OCI-LY1 (cell line): ENCODE measurements around the gene NDC80.

Experiments used
- H2AFZ ChIP-seq: fragments of 200-600 bp; sonication (generic), shearing (Covaris generic); 2 replicates; pipeline ENCODE4 v1.6.0; 2014; ENCODE audit warnings: antibody characterized with exemption, mild to moderate bottlenecking, low read length
- H3F3A ChIP-seq: fragments of 200-600 bp; sonication (generic), shearing (Covaris generic); 2 replicates; pipeline ENCODE4 v1.6.0; 2014; ENCODE audit warnings: mild to moderate bottlenecking, antibody characterized with exemption, low read length, moderate library complexity; ENCODE audit not compliant: insufficient read depth
- H3K27ac ChIP-seq: fragments of 200-600 bp; sonication (generic); 2 replicates; pipeline ENCODE4 v1.5.1; 2014; ENCODE audit warnings: low read length, mixed run types, mild to moderate bottlenecking, low read depth; ENCODE audit not compliant: poor library complexity, severe bottlenecking
- H3K27me3 ChIP-seq: fragments of 200-600 bp; sonication (generic); 2 replicates; pipeline ENCODE4 v1.6.0; 2014; ENCODE audit warnings: antibody characterized with exemption, mild to moderate bottlenecking, low read length, moderate library complexity; ENCODE audit not compliant: insufficient read depth
- H3K36me3 ChIP-seq: fragments of 200-600 bp; sonication (generic); 2 replicates; pipeline ENCODE4 v1.6.1; 2014; ENCODE audit warnings: mild to moderate bottlenecking, antibody characterized with exemption, low read length, moderate library complexity, mixed read lengths; ENCODE audit not compliant: insufficient read depth
- H3K4me1 ChIP-seq: fragments of 200-600 bp; sonication (generic); 2 replicates; pipeline ENCODE4 v1.5.1; 2014; ENCODE audit warnings: mild to moderate bottlenecking, low read length, moderate library complexity; ENCODE audit not compliant: insufficient read depth, severe bottlenecking
- H3K4me2 ChIP-seq: fragments of 200-600 bp; sonication (generic), shearing (Covaris generic); 2 replicates; pipeline ENCODE4 v1.6.1; 2014; ENCODE audit warnings: low read length
- H3K4me3 ChIP-seq: fragments of 200-600 bp; sonication (generic); 2 replicates; pipeline ENCODE4 v1.5.1; 2014; ENCODE audit warnings: low read length, low read depth, mild to moderate bottlenecking, mixed read lengths; ENCODE audit not compliant: poor library complexity, severe bottlenecking
- H3K79me2 ChIP-seq: fragments of 200-600 bp; shearing (Covaris generic); 2 replicates; pipeline ENCODE4 v1.6.1; 2016; ENCODE audit warnings: mixed run types, low read length, mixed read lengths; ENCODE audit not compliant: insufficient read depth
- H3K9ac ChIP-seq: fragments of 200-600 bp; sonication (generic), shearing (Covaris generic); 2 replicates; pipeline ENCODE4 v1.6.1; 2014; ENCODE audit warnings: mild to moderate bottlenecking, low read length, mixed read lengths
- H3K9me2 ChIP-seq: fragments of 200-600 bp; sonication (generic), shearing (Covaris generic); 2 replicates; pipeline ENCODE4 v1.6.1; 2014; ENCODE audit warnings: low read depth, mild to moderate bottlenecking, low read length, mixed read lengths
- H3K9me3 ChIP-seq: fragments of 200-600 bp; shearing (Covaris generic); 2 replicates; pipeline ENCODE4 v1.6.1; 2014; ENCODE audit warnings: low read length, mixed read lengths
- H4K20me1 ChIP-seq: fragments of 200-600 bp; sonication (generic), shearing (Covaris generic); 2 replicates; pipeline ENCODE4 v1.6.0; 2016; ENCODE audit warnings: mild to moderate bottlenecking, low read length; ENCODE audit not compliant: insufficient read depth
- CTCF ChIP-seq: fragments of 200-600 bp; sonication (generic), shearing (Covaris generic); IDR thresholded peaks from 2 replicates; pipeline ENCODE4 v1.5.1; 2017; ENCODE audit warnings: mild to moderate bottlenecking, antibody characterized with exemption, low read length, moderate library complexity, mixed read lengths
- EZH2 ChIP-seq: fragments of 200-600 bp; sonication (generic), shearing (Covaris generic); IDR thresholded peaks from 2 replicates; pipeline ENCODE4 v1.8.0; 2017; ENCODE audit warnings: borderline replicate concordance, mixed run types, mild to moderate bottlenecking, antibody characterized with exemption, low read length, moderate library complexity, mixed read lengths

NDC80 gene

GRCh38 chr18:2617401-2617998 lies 46.1 kb downstream of the NDC80 start:
- Histone ChIP-seq H3K27ac (no peak overlapping the region), H3F3A (no peaks in the 10 kb centered on the region), H3K4me3 (no peak overlapping the region), H3K9ac (no peak overlapping the region), H3K79me2 (no peaks in the 10 kb centered on the region), H3K27me3 (no peaks in the 10 kb centered on the region), H2AFZ (no peak overlapping the region), H4K20me1 (no peaks in the 10 kb centered on the region), H3K36me3 (peaks cover 34% of the 10 kb centered on the region), H3K9me2 (no peaks in the 10 kb centered on the region), H3K9me3 (no peaks in the 10 kb centered on the region), H3K4me2 (no peak overlapping the region), H3K4me1 (no peaks in the 10 kb centered on the region)
- no peak for TF ChIP-seq EZH2
- no peak for TF ChIP-seq CTCF

GRCh38 chr18:2618009-2618408 lies 46.7 kb downstream of the NDC80 start:
- Histone ChIP-seq H3K9me2 (no peaks in the 10 kb centered on the region), H2AFZ (no peak overlapping the region), H3K4me1 (no peaks in the 10 kb centered on the region), H3K4me3 (no peak overlapping the region), H3K9ac (no peak overlapping the region), H3K36me3 (peaks cover 29% of the 10 kb centered on the region), H3K27me3 (no peaks in the 10 kb centered on the region), H3K9me3 (no peaks in the 10 kb centered on the region), H4K20me1 (no peaks in the 10 kb centered on the region), H3F3A (no peaks in the 10 kb centered on the region), H3K27ac (no peak overlapping the region), H3K79me2 (no peaks in the 10 kb centered on the region), H3K4me2 (no peak overlapping the region)
- TF ChIP-seq CTCF (no peak), EZH2 (no peak)

GRCh38 chr18:2625217-2625616 lies 53.9 kb downstream of the NDC80 start:
- Histone ChIP-seq H3K9me3 (no peaks in the 10 kb centered on the region), H3K79me2 (no peaks in the 10 kb centered on the region), H3K4me2 (no peak overlapping the region), H3K27me3 (no peaks in the 10 kb centered on the region), H4K20me1 (no peaks in the 10 kb centered on the region), H3K9me2 (no peaks in the 10 kb centered on the region), H2AFZ (no peak overlapping the region), H3F3A (no peaks in the 10 kb centered on the region), H3K4me1 (no peaks in the 10 kb centered on the region), H3K36me3 (no peaks in the 10 kb centered on the region), H3K27ac (no peak overlapping the region), H3K9ac (no peak overlapping the region), H3K4me3 (no peak overlapping the region)
- no peak for TF ChIP-seq CTCF
- no peak for TF ChIP-seq EZH2
